HTR-8/SVneo (cell line): ENCODE measurements around the gene SLC30A2.

Source experiments
- DNase-seq: peaks from one replicate; pipeline ENCODE4 v3.0.0; 2011; ENCODE audit warnings: low spot score, mixed read lengths; ENCODE audit not compliant: insufficient read length
- FAIRE-seq: peaks from 2 replicates; lab custom pipeline; 2011; peaks lifted over from hg19 to GRCh38; lab: Jason Lieb, UNC

The SLC30A2 gene

GRCh38 chr1:26070963-26071342, 25.0 kb upstream of the SLC30A2 start:
- no peak for FAIRE-seq
- no peak for DNase-seq

- no peak for FAIRE-seq
Observed at GRCh38 chr1:26070296-26070962, 24.5 kb upstream of the SLC30A2 start.

GRCh38 chr1:26069941-26070295, 24.0 kb upstream of the SLC30A2 start:
- FAIRE-seq (no peak), DNase-seq (no peak)

More at GRCh38 chr1:26070296-26070962, 24.5 kb upstream of the SLC30A2 start:
- DNase-seq: no peak

GRCh38 chr1:26067432-26067911, 21.6 kb upstream of the SLC30A2 start, which contains the start of gene TRIM63:
Gene TRIM63 (minus strand): TSS chr1:26067630. CDS start chr1:26067494, 136 bp downstream.
- no peak for FAIRE-seq
- DNase-seq: no peak

- DNase-seq (no peak), FAIRE-seq (no peak)
Observed at GRCh38 chr1:26066857-26067256, 20.9 kb upstream of the SLC30A2 start.

- DNase-seq: no peak
- FAIRE-seq: no peak
Observed at GRCh38 chr1:26066160-26066559, 20.2 kb upstream of the SLC30A2 start.

GRCh38 chr1:26064553-26064952, 18.6 kb upstream of the SLC30A2 start:
- FAIRE-seq: no peak
- no peak for DNase-seq

GRCh38 chr1:26060832-26061574, 15.1 kb upstream of the SLC30A2 start:
- DNase-seq (no peak), FAIRE-seq (no peak)

- FAIRE-seq (no peak), DNase-seq (no peak)
Observed at GRCh38 chr1:26059906-26060305, 14.0 kb upstream of the SLC30A2 start.

GRCh38 chr1:26058052-26058595, 12.2 kb upstream of the SLC30A2 start:
- DNase-seq (no peak), FAIRE-seq (no peak)

- FAIRE-seq: no peak
- DNase-seq: no peak
Observed at GRCh38 chr1:26057189-26057588, 11.3 kb upstream of the SLC30A2 start.

GRCh38 chr1:26055041-26055440, 9.1 kb upstream of the SLC30A2 start:
- no peak for DNase-seq

GRCh38 chr1:26053718-26054560, 8.0 kb upstream of the SLC30A2 start:
- DNase-seq (no peak), FAIRE-seq (no peak)

More at GRCh38 chr1:26055041-26055440, 9.1 kb upstream of the SLC30A2 start:
- FAIRE-seq: no peak

GRCh38 chr1:26050248-26050640, 4.3 kb upstream of the SLC30A2 start:
- FAIRE-seq: no peak
- no peak for DNase-seq

- no peak for DNase-seq
- FAIRE-seq: no peak
Observed at GRCh38 chr1:26049531-26050247, 3.8 kb upstream of the SLC30A2 start.

GRCh38 chr1:26047278-26047874, 1.5 kb upstream of the SLC30A2 start:
- DNase-seq (no peak), FAIRE-seq (no peak)

GRCh38 chr1:26046246-26047095, 553 bp upstream of the SLC30A2 start:
- no peak for DNase-seq
- no peak for FAIRE-seq

- DNase-seq (no peak), FAIRE-seq (no peak)
Observed at GRCh38 chr1:26044971-26045721, 772 bp downstream of the SLC30A2 start.
